Measurements from ENCODE around the gene PDLIM5. TPM values are rescaled to one million over a fixed set of nuclear protein-coding genes. Genes with fewer than 3 reads are reported as not detected.

The PDLIM5 gene
- total and polyA plus RNA-seq, 2 of the 8 experiments (the other 6 are each of a cell fraction or from before 2014, with no cell fraction given): 37.3 to 62.1 TPM

DNA sequence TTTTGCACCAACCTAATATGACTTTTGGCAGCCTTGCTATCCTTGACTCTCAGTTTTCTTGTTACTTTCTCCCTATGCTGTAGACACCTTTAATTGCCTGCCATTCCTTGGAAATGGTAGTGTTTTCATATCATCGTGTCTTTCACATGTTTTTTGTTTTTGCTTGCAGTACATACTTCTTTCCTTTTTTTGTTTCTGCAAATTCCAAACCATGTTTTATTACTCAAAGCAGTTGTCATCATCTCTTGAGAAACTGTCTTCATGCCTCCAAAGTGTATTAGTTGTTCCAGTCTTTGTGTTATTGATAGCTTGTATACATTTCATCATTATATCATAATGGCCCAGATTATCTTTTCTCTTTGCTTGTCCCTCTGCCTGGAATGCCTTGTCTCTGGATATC is 57.1 kb downstream of the PDLIM5 start:
- TF ChIP-seq NRF1 (IDR thresholded peaks at IDR 0.05; ENCODE audit: low read depth, low read length): no peak
- TF ChIP-seq JUN (IDR thresholded peaks at IDR 0.05; ENCODE audit: low read depth, low read length): no peak
- no peak for TF ChIP-seq CREB1 (IDR thresholded peaks at IDR 0.05)
- no peak for TF ChIP-seq RXRA (IDR thresholded peaks at IDR 0.05; ENCODE audit: insufficient read depth, low read depth, low read length)
- no peak for TF ChIP-seq PHF8 (conservative IDR thresholded peaks at IDR 0.05; ENCODE audit: low read depth, low read length)
- no peak for TF ChIP-seq MAFK (IDR thresholded peaks at IDR 0.05; ENCODE audit: low read depth, low read length)
- no peak for TF ChIP-seq RBBP5 (IDR thresholded peaks at IDR 0.05; ENCODE audit: borderline replicate concordance, low read depth, low read length)
- no peak for TF ChIP-seq CHD2 (IDR thresholded peaks at IDR 0.05; ENCODE audit: low read length)
- no peak for TF ChIP-seq SP1 (IDR thresholded peaks at IDR 0.05; ENCODE audit: low read depth, low read length)
- no peak for TF ChIP-seq SIX5 (IDR thresholded peaks at IDR 0.05; ENCODE audit: low read depth, low read length)
- TF ChIP-seq BACH1 (IDR thresholded peaks at IDR 0.05; ENCODE audit: low read length): no peak
- TF ChIP-seq BCL11A (IDR thresholded peaks at IDR 0.05; ENCODE audit: low read depth in 2 of 2, low read length in 2 of 2): no peak
- no peak for TF ChIP-seq CTBP2 (IDR thresholded peaks at IDR 0.05; ENCODE audit: borderline replicate concordance, insufficient read depth, insufficient read length, low read length)
- no peak for TF ChIP-seq KDM4A (IDR thresholded peaks at IDR 0.05; ENCODE audit: low read depth, low read length, severe bottlenecking)
- no peak for TF ChIP-seq HDAC6 (IDR thresholded peaks at IDR 0.05; ENCODE audit: low read depth, low read length)
- no peak for TF ChIP-seq SIRT6 (IDR thresholded peaks at IDR 0.05; ENCODE audit: low read length)
- Histone ChIP-seq H4K5ac (ENCODE audit: insufficient read length, low read depth, low read length) (no peak overlapping the region), H3K4me2 (ENCODE audit: insufficient read depth in 1 of 2, low read depth in 2 of 2, low read length in 2 of 2) (no peak overlapping the region), H2AFZ (ENCODE audit: low read length) (no peak overlapping the region), H2BK12ac (ENCODE audit: low read depth, low read length) (no peak overlapping the region), H4K20me1 (replicated peaks in 1 of 2; ENCODE audit: control insufficient read depth in 1 of 2, insufficient read depth in 2 of 2, low read length in 2 of 2) (no peaks in the 10 kb centered on the region), H3K4me1 (replicated peaks in 1 of 4; ENCODE audit: control insufficient read depth in 3 of 4, insufficient read depth in 4 of 4, low read length in 3 of 4) (no peaks in the 10 kb centered on the region), H3K4me3 (ENCODE audit: extremely low read depth in 1 of 4, insufficient read depth in 2 of 4, low read depth in 3 of 4, low read length in 4 of 4) (no peak overlapping the region), H2BK15ac (ENCODE audit: low read length) (no peak overlapping the region), H3K23me2 (ENCODE audit: low read depth, low read length) (no peaks in the 10 kb centered on the region), H3K56ac (replicated peaks; ENCODE audit: insufficient read length, low read depth, low read length) (no peak overlapping the region), H2BK5ac (ENCODE audit: low read depth, low read length) (no peak overlapping the region), H3K9ac (replicated peaks in 1 of 4; ENCODE audit: extremely low read depth in 1 of 4, low read depth in 3 of 4, low read length in 3 of 4) (no peak overlapping the region), H3K23ac (ENCODE audit: insufficient read length) (no peak overlapping the region), H3K18ac (ENCODE audit: extremely low read depth, low read length) (no peak overlapping the region), H2BK120ac (replicated peaks; ENCODE audit: low read depth, low read length) (no peak overlapping the region), H4K8ac (ENCODE audit: extremely low read depth, insufficient read depth, low read length) (no peak overlapping the region), H2AK5ac (ENCODE audit: low read depth, low read length) (no peak overlapping the region), H3K79me1 (ENCODE audit: low read depth, low read length) (no peaks in the 10 kb centered on the region), H3K27ac (ENCODE audit: low read depth, low read length) (no peak overlapping the region), H3K9me3 (ENCODE audit: insufficient read depth in 2 of 2, low read depth in 1 of 2, low read length in 1 of 2) (no peaks in the 10 kb centered on the region), H3K36me3 (ENCODE audit: control insufficient read depth in 2 of 4, insufficient read depth in 4 of 4, low read length in 3 of 4) (no peaks in the 10 kb centered on the region), H3K27me3 (replicated peaks in 1 of 4; ENCODE audit: control insufficient read depth in 3 of 4, extremely low read depth in 1 of 4, insufficient read depth in 3 of 4, low read length in 3 of 4) (no peaks in the 10 kb centered on the region), H3K14ac (ENCODE audit: insufficient read length) (no peak overlapping the region), H4K91ac (replicated peaks; ENCODE audit: insufficient read length, low read length) (no peak overlapping the region), H3K79me2 (ENCODE audit: control insufficient read depth in 1 of 2, insufficient read depth in 2 of 2, low read length in 2 of 2) (peaks cover 0 to 2% of the 10 kb centered on the region in 2 experiments; a peak in 2 of 4 replicates), H3K4ac (replicated peaks; ENCODE audit: insufficient read length, low read depth, low read length) (no peak overlapping the region), H2BK20ac (ENCODE audit: low read length) (no peak overlapping the region)
- FAIRE-seq (no peak), DNase-seq (ENCODE audit: low read depth in 1 of 2, low spot score in 2 of 2) (no peak)
- ChIA-PET CTCF (ENCODE audit: partially characterized antibody) (interaction anchor here (0.9 kb wide), 1 partner anchor 102 kb away, joined by 4 read pairs; no protein-coding TSS in a partner anchor), POLR2A (ENCODE audit: partially characterized antibody) (interaction anchor here (0.7 kb wide), 1 partner anchor 102 kb away, joined by 3 read pairs; no protein-coding TSS in a partner anchor)
- WGBS, 2 experiments (ENCODE audit: extremely low coverage in 1 of 2, insufficient coverage in 1 of 2, insufficient read length in 1 of 2, insufficient replicate concordance in 2 of 2, low coverage in 1 of 2, low lambda C conversion rate in 2 of 2, missing lambda C conversion rate in 1 of 2): 95% methylated on average over 1 of the region's 1 CpG; no CpG with 5 or more reads in 1 of the 2 experiments

All from H1 (cell line).